Ishikawa (cell line): Measurements from ENCODE around the gene VWCE.

Experiments
- CEBPB ChIP-seq: IDR thresholded peaks from 2 replicates; pipeline ENCODE4 v1.6.1; 2012
- CREB1 ChIP-seq: IDR thresholded peaks from 2 replicates; pipeline ENCODE4 v1.6.1; 2012; ENCODE audit warnings: low read depth
- EGR1 ChIP-seq: IDR thresholded peaks from 2 replicates; pipeline ENCODE4 v1.6.1; 2012
- EP300 ChIP-seq: IDR thresholded peaks from 2 replicates; pipeline ENCODE4 v1.6.1; 2012; ENCODE audit warnings: borderline replicate concordance
- FOXM1 ChIP-seq: IDR thresholded peaks from 2 replicates; pipeline ENCODE4 v1.6.1; 2012; ENCODE audit warnings: low read depth, borderline replicate concordance
- NFIC ChIP-seq: IDR thresholded peaks from 2 replicates; pipeline ENCODE4 v1.6.1; 2012
- RAD21 ChIP-seq: IDR thresholded peaks from 2 replicates; pipeline ENCODE4 v1.6.1; 2012; ENCODE audit warnings: low read depth
- TAF1 ChIP-seq: IDR thresholded peaks from 2 replicates; pipeline ENCODE4 v1.6.1; 2012; ENCODE audit warnings: low read depth, mild to moderate bottlenecking
- TCF12 ChIP-seq: IDR thresholded peaks from 2 replicates; pipeline ENCODE4 v1.6.1; 2012; ENCODE audit warnings: low read depth
- TEAD4 ChIP-seq: IDR thresholded peaks from 2 replicates; pipeline ENCODE4 v1.6.1; 2012
- YY1 ChIP-seq: IDR thresholded peaks from 2 replicates; pipeline ENCODE4 v1.6.1; 2012; ENCODE audit warnings: low read depth
- ZBTB7A ChIP-seq: IDR thresholded peaks from 2 replicates; pipeline ENCODE4 v1.6.1; 2012; ENCODE audit warnings: low read depth
- TF ChIP-seq, protein P1 (sequence below): IDR thresholded peaks from 2 replicates; pipeline ENCODE4 v1.6.1; 2012
- TF ChIP-seq, protein P2 (sequence below): IDR thresholded peaks from 2 replicates; pipeline ENCODE4 v1.6.1; 2012
- TF ChIP-seq, protein P3 (sequence below): IDR thresholded peaks from 2 replicates; pipeline ENCODE4 v1.6.1; 2012; ENCODE audit warnings: low read depth, mild to moderate bottlenecking

The VWCE gene

DNA sequence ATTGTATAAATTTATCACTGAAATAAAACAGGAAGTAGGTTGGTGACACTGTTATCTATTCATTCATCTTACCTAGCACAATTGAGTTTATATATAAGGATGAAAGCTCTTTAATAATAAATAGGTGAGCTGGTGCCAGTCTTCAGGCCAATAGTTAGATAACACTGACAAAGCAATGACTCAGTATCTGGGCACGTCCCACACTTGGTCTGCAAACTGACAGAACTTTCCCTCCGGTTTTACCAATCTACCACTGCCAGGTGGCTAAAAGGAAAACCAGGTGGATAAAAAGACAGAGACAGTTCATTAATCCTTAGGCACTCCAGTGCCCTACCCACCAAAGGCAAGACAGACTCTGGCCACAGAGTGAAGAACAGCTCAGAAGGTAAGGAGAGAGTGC is 20.1 kb upstream of the VWCE start:
- TF ChIP-seq CEBPB = no peak

DNA sequence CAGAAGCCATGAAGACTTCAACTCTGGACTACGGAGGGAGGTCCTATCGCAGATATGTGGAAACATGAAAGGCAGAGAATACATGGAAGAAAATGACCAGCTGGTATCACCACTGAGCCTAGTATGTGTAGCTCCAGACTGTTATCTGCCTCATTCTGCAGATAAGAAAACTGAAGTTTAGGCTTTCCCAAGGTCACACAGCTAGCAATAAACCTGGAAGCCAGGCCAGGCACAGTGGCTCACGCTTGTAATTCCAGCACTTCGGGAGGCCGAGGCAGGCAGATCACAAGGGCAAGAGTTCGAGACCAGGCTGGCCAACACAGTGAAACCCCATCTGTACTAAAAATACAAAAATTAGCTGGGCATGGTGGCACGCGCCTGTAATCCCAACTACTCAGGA is 15.6 kb upstream of the VWCE start:
- no peak for TF ChIP-seq TCF12
- no peak for TF ChIP-seq YY1
- no peak for TF ChIP-seq FOXM1
- TF ChIP-seq RAD21 = no peak
- TF ChIP-seq EGR1 = no peak
- TF ChIP-seq EP300 = no peak

DNA sequence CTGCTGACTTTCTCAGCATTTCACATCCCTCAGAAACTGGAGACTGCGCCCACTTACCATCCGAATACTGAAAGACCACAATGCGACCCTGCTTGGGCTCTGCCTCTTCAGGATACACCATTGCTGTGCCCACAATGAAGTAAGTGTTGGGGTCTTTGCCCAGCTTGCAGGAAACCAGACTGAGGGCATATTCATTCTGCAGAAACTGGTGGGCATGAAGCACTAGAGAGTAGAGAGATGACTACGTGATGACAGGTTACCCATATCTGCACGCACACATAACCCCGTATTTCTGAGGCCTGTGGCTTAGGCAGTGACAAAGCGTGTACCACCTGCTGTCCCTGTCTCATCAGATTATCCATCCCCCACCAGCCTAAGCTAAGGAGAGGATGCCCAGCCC is 14.6 kb upstream of the VWCE start:
- TF ChIP-seq ZBTB7A (no peak), RAD21 (no peak), YY1 (no peak), EGR1 (no peak), TCF12 (no peak), EP300 (no peak), TEAD4 (no peak), FOXM1 (no peak)

DNA sequence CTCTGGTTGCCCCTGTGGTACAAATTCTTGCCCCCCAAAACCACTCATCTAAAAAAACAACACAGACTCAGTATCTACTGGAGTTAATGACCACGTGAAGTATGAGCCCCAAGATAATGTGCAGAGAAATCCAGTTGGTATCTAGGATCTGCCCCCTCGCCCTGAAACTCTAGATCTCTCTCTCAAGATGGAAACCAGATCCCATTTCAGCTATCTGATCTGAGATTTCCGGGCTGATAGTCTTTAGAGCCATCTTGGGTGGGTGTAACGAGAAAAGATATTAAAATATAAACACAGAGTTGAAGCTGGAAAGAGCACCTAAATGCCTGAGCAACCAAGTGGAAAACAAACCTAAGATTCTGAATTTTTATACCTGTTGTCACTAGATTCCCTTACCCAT is 14.0 kb upstream of the VWCE start:
- TF ChIP-seq EP300 = no peak
- TF ChIP-seq, protein P1, sequence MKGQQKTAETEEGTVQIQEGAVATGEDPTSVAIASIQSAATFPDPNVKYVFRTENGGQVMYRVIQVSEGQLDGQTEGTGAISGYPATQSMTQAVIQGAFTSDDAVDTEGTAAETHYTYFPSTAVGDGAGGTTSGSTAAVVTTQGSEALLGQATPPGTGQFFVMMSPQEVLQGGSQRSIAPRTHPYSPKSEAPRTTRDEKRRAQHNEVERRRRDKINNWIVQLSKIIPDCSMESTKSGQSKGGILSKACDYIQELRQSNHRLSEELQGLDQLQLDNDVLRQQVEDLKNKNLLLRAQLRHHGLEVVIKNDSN = no peak
- TF ChIP-seq TCF12 = no peak
- no peak for TF ChIP-seq YY1
- no peak for TF ChIP-seq FOXM1
- no peak for TF ChIP-seq EGR1
- TF ChIP-seq RAD21 = no peak
- TF ChIP-seq, protein P2, sequence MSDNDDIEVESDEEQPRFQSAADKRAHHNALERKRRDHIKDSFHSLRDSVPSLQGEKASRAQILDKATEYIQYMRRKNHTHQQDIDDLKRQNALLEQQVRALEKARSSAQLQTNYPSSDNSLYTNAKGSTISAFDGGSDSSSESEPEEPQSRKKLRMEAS = no peak
- no peak for TF ChIP-seq CREB1
- TF ChIP-seq, protein P3, sequence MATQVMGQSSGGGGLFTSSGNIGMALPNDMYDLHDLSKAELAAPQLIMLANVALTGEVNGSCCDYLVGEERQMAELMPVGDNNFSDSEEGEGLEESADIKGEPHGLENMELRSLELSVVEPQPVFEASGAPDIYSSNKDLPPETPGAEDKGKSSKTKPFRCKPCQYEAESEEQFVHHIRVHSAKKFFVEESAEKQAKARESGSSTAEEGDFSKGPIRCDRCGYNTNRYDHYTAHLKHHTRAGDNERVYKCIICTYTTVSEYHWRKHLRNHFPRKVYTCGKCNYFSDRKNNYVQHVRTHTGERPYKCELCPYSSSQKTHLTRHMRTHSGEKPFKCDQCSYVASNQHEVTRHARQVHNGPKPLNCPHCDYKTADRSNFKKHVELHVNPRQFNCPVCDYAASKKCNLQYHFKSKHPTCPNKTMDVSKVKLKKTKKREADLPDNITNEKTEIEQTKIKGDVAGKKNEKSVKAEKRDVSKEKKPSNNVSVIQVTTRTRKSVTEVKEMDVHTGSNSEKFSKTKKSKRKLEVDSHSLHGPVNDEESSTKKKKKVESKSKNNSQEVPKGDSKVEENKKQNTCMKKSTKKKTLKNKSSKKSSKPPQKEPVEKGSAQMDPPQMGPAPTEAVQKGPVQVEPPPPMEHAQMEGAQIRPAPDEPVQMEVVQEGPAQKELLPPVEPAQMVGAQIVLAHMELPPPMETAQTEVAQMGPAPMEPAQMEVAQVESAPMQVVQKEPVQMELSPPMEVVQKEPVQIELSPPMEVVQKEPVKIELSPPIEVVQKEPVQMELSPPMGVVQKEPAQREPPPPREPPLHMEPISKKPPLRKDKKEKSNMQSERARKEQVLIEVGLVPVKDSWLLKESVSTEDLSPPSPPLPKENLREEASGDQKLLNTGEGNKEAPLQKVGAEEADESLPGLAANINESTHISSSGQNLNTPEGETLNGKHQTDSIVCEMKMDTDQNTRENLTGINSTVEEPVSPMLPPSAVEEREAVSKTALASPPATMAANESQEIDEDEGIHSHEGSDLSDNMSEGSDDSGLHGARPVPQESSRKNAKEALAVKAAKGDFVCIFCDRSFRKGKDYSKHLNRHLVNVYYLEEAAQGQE = no peak
- TF ChIP-seq TAF1 = no peak
- TF ChIP-seq TEAD4 = no peak
- no peak for TF ChIP-seq CEBPB
- TF ChIP-seq NFIC = no peak
- no peak for TF ChIP-seq ZBTB7A

DNA sequence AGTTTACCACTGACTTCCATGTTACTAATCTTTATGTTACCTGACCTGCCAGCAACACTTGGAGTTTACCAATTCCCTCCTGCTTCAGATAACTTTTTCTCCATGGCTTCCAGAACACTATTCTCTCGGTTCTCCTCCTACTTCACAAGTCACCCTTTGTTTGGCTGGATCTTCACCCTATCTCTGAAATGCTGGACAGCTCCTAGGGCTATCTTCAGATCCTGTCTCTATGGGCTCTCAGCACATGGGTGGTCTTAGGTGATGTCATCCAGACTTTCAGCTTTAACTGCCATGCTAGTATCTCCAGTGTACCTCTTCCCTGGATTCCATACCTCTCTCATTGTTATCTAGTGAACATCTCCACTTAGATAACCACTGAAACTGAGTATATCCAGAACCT is 12.2 kb upstream of the VWCE start:
- no peak for TF ChIP-seq YY1
- TF ChIP-seq TCF12 = no peak
- TF ChIP-seq, protein P3 = peak; percentile 72
- TF ChIP-seq, protein P1 = no peak
- TF ChIP-seq CEBPB = no peak
- TF ChIP-seq, protein P2 = no peak

DNA sequence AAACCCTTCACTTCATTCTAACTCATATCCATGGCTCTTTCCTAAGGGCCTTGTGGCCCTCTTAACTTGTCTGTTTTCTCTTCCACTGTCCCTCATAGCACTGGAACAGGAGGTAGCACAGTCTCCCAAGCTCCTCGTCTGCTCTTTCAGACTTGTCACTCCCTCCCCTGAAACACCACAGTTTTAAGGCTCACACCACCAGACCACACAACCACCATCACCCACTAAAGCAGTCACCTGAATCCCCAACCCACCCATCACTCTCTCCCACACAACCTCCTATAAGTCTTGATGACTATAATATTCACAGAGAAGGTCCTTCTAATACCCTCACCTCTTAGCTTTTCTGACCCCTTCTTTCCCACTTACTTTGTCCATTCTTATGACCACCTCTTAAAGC is 11.1 kb upstream of the VWCE start:
- TF ChIP-seq ZBTB7A (no peak), TEAD4 (no peak), CEBPB (no peak), CREB1 (no peak), NFIC (no peak), YY1 (no peak), EGR1 (no peak), TAF1 (no peak), EP300 (no peak), TCF12 (no peak), FOXM1 (no peak)
- TF ChIP-seq, protein P1 = no peak
- TF ChIP-seq, protein P2 = no peak
